Panc1 (cell line): ENCODE data around the gene AMDHD2.

Source experiments
- CTCF ChIP-seq: fragments of 450-650 bp; IDR thresholded peaks from 2 replicates; pipeline ENCODE4 v1.5.1; 2017; ENCODE audit warnings: mild to moderate bottlenecking
- POLR2AphosphoS5 ChIP-seq: IDR thresholded peaks from 2 replicates; pipeline ENCODE4 v1.6.1; 2012; ENCODE audit warnings: mild to moderate bottlenecking, low read depth, low read length, moderate library complexity
- REST ChIP-seq, 2 experiments: IDR thresholded peaks; 2 replicates each; pipeline ENCODE4 v1.6.1; 2011 to 2012; ENCODE audit warnings: low read depth in 2 of 2, control low read depth in 1 of 2, low read length in 1 of 2, mild to moderate bottlenecking in 1 of 2, moderate library complexity in 1 of 2; ENCODE audit not compliant: insufficient read depth in 1 of 2
- SIN3A ChIP-seq: IDR thresholded peaks from 2 replicates; pipeline ENCODE4 v1.6.1; 2012; ENCODE audit warnings: low read depth, mild to moderate bottlenecking, low read length, moderate library complexity, borderline replicate concordance; ENCODE audit not compliant: insufficient read depth
- TCF7L2 ChIP-seq: IDR thresholded peaks from 2 replicates; pipeline ENCODE4 v1.6.1; 2011; ENCODE audit warnings: mild to moderate bottlenecking, low read depth, low read length, inconsistent platforms

GRCh38 chr16:2497695-2498484, 22.3 kb upstream of the AMDHD2 start:
- no peak for TF ChIP-seq CTCF
- TF ChIP-seq REST (IDR thresholded peaks at IDR 0.05; ENCODE audit: insufficient read depth in 1 of 2, low read depth in 2 of 2, low read length in 1 of 2): no peak
- TF ChIP-seq TCF7L2: no peak
- TF ChIP-seq SIN3A: no peak
- no peak for TF ChIP-seq POLR2AphosphoS5
